NT2/D1 (cell line): ENCODE results near the gene DOK6.
"Not testable (repeated sequence)": the region's sequence is repeated elsewhere in the genome, so short reads cannot be mapped to it uniquely, and the experiment has no call there.

Source experiments
- DNase-seq: peaks from one replicate; pipeline ENCODE4 v3.0.0-alpha.2; 2011; ENCODE audit warnings: low read depth, low spot score
- H3K27me3 ChIP-seq: 2 replicates; pipeline ENCODE4 v1.6.0; 2011; ENCODE audit warnings: mild to moderate bottlenecking; ENCODE audit not compliant: insufficient read length, insufficient read depth
- H3K36me3 ChIP-seq: 2 replicates; pipeline ENCODE4 v1.6.1; 2011; ENCODE audit warnings: mild to moderate bottlenecking, low read length, mixed read lengths; ENCODE audit not compliant: insufficient read depth, insufficient read length
- H3K4me1 ChIP-seq: 2 replicates; pipeline ENCODE4 v1.5.1; 2011; ENCODE audit not compliant: insufficient read depth, insufficient read length
- H3K4me3 ChIP-seq: 2 replicates; pipeline ENCODE4 v1.5.1; 2011; ENCODE audit warnings: low read depth; ENCODE audit not compliant: insufficient read length
- H3K9ac ChIP-seq: 2 replicates; pipeline ENCODE4 v1.6.0; 2011; ENCODE audit warnings: low read depth; ENCODE audit not compliant: insufficient read length
- H3K9me3 ChIP-seq: 2 replicates; pipeline ENCODE4 v1.5.1; 2011; ENCODE audit warnings: mild to moderate bottlenecking, low read length; ENCODE audit not compliant: insufficient read depth
- SUZ12 ChIP-seq: IDR thresholded peaks from 2 replicates; pipeline ENCODE4 v1.6.1; 2011; ENCODE audit not compliant: insufficient read length, insufficient read depth; ENCODE audit errors: extremely low read depth
- YY1 ChIP-seq: IDR thresholded peaks from 2 replicates; pipeline ENCODE4 v1.6.1; 2011; ENCODE audit not compliant: insufficient read length, insufficient read depth
- ZNF274 ChIP-seq: IDR thresholded peaks from 2 replicates; pipeline ENCODE4 v1.6.1; 2011; ENCODE audit warnings: mild to moderate bottlenecking, low read depth, low read length

The DOK6 gene

DNA sequence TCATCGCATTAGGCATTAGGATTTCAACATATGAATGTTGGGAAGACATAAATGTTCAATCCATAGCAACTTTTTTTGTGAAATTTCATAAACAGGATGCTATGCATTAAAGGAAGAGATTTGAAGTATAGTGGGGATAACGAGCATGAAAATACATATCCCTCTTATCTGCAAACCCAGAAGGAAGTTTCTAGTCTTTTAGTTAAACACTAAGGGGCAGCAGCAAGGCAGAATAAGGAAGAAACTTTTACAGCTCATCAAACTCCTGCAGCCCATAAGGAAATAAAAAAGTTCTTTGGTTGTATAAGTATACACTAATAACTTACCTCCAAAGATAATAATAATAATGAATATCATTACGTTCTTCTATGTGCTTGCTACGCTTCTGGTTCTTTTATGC, 465.5 kb downstream of the DOK6 start:
- H3K4me1 ChIP-seq = no peaks in the 10 kb centered on the region
- H3K27me3 ChIP-seq = no peaks in the 10 kb centered on the region
- TF ChIP-seq SUZ12 (no peak), YY1 (no peak), ZNF274 (no peak)
- H3K9me3 ChIP-seq = no peaks in the 10 kb centered on the region
- no peaks in the 10 kb centered on the region for H3K36me3 ChIP-seq
- no peak for DNase-seq
- no peak overlapping the region for H3K4me3 ChIP-seq
- H3K9ac ChIP-seq = no peak overlapping the region

DNA sequence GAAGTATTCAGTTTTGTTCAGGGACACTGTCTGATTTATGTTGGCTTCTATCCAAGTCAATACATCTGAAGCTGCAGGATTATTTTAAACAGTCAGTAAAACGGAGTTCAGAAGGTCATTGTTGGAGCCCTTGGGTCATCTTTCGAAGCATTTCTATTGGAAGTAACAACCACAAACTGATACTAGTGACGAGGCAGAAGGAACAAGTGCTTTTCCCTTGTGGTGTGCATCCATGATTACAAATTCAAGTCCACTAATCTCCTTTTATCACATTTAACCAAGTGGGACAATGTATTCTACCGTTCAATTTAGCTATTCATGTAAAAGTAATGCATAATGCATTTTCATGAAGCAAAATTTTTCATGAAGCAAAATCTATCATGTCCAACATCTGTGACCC, 470.0 kb downstream of the DOK6 start:
- Histone ChIP-seq H3K9ac (no peak overlapping the region), H3K36me3 (no peaks in the 10 kb centered on the region), H3K27me3 (no peaks in the 10 kb centered on the region), H3K9me3 (no peaks in the 10 kb centered on the region), H3K4me3 (no peak overlapping the region), H3K4me1 (no peaks in the 10 kb centered on the region)
- no peak for TF ChIP-seq YY1
- DNase-seq = no peak

DNA sequence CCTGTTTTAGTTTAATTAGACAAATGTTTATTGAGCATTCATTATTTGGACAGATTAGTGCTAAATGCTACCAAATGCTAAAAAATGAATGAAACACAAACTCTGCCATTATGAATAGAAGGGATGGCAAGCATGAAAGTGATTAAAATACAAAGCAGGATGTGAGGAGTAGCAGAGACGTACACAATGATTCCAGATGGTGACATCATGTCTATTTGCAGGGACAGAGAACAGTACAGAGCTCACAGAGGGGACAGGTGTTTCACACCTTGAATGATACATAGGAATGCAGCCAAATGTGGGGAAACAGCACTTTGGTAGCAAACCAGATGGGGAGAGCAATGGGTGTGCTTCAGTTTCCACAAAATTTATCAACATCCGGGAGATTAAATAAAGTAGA, 470.7 kb downstream of the DOK6 start:
- Histone ChIP-seq H3K9ac (no peak overlapping the region), H3K9me3 (no peaks in the 10 kb centered on the region), H3K4me1 (no peaks in the 10 kb centered on the region), H3K27me3 (no peaks in the 10 kb centered on the region), H3K36me3 (no peaks in the 10 kb centered on the region), H3K4me3 (no peak overlapping the region)
- no peak for DNase-seq
- no peak for TF ChIP-seq SUZ12
- TF ChIP-seq YY1 = no peak
- no peak for TF ChIP-seq ZNF274

DNA sequence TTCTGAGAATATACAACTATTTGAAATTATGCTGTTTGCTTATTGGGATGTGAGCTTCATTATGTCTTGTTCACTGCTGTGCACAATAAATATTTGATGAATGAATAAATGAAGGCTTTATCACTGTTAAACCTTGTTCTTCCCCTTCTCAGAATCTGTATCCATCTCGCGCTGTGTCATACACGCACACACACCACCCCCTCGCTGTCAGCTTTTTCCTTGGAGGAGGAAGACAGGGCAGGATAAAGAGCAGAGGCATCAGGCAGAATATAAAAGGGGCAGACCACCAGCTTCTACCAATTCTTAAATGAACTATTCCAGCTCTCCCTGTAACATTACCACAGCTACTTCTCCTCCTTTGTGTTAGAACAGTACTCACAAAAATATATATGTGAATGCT, 472.0 kb downstream of the DOK6 start:
- no peaks in the 10 kb centered on the region for H3K27me3 ChIP-seq
- H3K9me3 ChIP-seq = no peaks in the 10 kb centered on the region
- H3K4me3 ChIP-seq = no peak overlapping the region
- H3K4me1 ChIP-seq = no peaks in the 10 kb centered on the region
- no peaks in the 10 kb centered on the region for H3K36me3 ChIP-seq
- no peak for DNase-seq
- TF ChIP-seq ZNF274 (no peak), SUZ12 (no peak), YY1 (no peak)
- no peak overlapping the region for H3K9ac ChIP-seq

DNA sequence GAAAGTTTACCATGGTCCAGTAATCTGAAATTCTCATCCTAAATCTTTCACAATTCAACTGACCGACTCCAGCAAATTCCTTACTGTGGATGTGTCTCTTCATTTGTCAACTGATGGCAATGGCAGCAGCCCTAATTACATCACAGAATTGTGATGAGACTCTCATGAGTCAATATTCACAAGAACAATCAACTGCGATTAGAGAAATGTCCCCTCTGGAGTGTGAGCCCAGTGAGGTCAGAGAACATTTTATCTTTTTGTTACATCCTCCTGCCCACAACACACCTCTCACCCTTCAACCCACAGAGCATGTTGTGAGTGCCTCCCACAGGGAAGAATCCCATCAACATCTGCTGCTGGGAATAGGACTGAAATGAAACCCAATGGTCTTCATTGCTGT, 473.4 kb downstream of the DOK6 start:
- H3K4me3 ChIP-seq = no peak overlapping the region
- H3K36me3 ChIP-seq = no peaks in the 10 kb centered on the region
- DNase-seq = no peak
- H3K27me3 ChIP-seq = no peaks in the 10 kb centered on the region
- no peak for TF ChIP-seq ZNF274
- TF ChIP-seq SUZ12 = no peak
- TF ChIP-seq YY1 = no peak
- no peak overlapping the region for H3K9ac ChIP-seq
- no peaks in the 10 kb centered on the region for H3K4me1 ChIP-seq
- peaks cover 6% of the 10 kb centered on the region; the same call in 1 of the 2 replicates for H3K9me3 ChIP-seq

DNA sequence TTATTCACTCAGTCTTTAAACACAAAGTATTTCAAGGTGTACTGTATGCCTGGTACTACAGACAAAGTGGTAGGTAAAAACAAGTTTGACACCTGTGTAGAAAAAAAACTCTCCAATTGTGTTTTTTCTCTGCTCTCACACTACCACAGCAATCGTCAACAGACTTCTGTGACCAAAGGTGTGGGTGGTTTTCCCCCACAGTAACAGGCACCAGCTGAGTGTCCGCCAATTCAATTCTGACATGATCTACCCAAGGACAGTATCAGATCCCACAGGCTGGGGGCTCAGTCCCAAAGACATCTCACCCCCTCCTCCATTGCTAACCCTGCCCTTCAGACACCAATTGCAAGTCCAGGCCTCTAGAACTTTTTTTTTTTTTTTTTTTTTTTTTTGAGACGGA, 475.8 kb downstream of the DOK6 start:
- no peak for DNase-seq
- H3K4me1 ChIP-seq = no peaks in the 10 kb centered on the region
- peaks cover 6% of the 10 kb centered on the region; the same call in 1 of the 2 replicates for H3K9me3 ChIP-seq
- no peak overlapping the region for H3K4me3 ChIP-seq
- H3K27me3 ChIP-seq = no peaks in the 10 kb centered on the region
- H3K9ac ChIP-seq = no peak overlapping the region
- H3K36me3 ChIP-seq = no peaks in the 10 kb centered on the region
- no peak for TF ChIP-seq YY1
- no peak for TF ChIP-seq ZNF274
- TF ChIP-seq SUZ12 = no peak

DNA sequence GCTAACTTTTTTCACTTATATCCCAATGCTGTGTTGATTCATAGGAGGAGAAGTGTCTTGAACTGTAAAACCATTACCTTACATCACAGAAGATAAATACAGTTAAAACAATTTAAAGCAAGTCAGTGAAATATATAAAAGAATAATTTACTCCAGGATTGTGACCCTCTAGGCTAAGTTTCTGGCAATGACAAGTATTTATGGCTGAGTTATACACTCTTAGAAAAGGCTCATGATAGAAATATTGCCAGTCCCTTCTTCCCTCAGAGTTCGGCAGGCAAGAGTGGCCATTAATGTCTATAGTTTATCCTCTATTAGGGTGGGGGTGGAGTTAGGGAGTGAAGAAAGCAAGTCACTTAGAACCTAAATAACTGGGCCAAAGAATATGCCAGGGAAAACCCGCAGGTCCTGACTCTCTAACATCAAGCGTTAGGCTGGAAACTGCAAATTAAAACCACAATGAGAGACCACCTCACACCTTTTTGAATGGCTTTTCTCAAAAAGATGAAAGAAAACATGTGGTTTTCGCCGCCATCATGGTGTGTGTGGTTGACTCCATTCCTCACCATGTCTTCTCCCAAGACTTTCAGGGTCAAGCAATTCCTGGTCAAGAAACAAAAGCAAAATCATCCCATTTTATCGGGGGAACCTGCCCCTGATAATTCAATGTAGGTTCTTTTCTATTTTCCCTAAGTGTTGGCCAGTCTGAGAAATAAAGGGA, 477.7 kb downstream of the DOK6 start:
- Histone ChIP-seq H3K4me1 (no peaks in the 10 kb centered on the region), H3K9ac (no peak overlapping the region), H3K4me3 (no peak overlapping the region), H3K27me3 (no peaks in the 10 kb centered on the region), H3K9me3 (peaks cover 6% of the 10 kb centered on the region; the same call in 1 of the 2 replicates), H3K36me3 (no peaks in the 10 kb centered on the region)
- no peak for TF ChIP-seq SUZ12
- TF ChIP-seq YY1 = no peak
- no peak for TF ChIP-seq ZNF274
- no peak for DNase-seq

DNA sequence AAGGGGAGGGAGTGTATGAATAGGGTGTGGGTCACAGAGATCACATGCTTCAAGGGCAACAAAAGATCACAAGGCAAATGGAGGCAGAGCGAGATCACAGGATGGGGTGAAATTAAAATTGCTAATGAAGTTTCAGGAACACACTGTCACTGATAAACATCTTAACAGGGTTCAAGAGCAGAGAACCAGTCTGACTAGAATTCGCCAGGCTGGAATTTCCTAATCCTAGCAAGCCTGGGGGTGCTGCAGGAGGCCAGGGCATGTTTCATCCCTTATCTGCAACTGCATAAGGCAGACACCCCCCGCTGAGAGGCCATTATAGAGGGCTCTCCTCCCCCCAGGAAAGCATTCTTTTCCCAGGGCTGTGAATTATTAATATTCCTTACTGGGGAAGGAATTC, 478.4 kb downstream of the DOK6 start:
- H3K9me3 ChIP-seq, H3K9ac ChIP-seq, H3K4me1 ChIP-seq, H3K36me3 ChIP-seq, H3K27me3 ChIP-seq, H3K4me3 ChIP-seq: not testable (repeated sequence)
- DNase-seq = peak; percentile 6
